ENCODE measurements around the gene ATPAF1. TPM values are rescaled to one million over a fixed set of nuclear protein-coding genes. Genes with fewer than 3 reads are reported as not detected.
"Not testable (repeated sequence)": the region's sequence is repeated elsewhere in the genome, so short reads cannot be mapped to it uniquely, and the experiment has no call there.

The ATPAF1 gene
- total RNA-seq, 2 donors from 2014 or later: 52.2 to 71.3 TPM

- 91% methylated on average over 9 of the region's 9 CpGs for WGBS
- H3K36me3 ChIP-seq: peaks cover 0 to 4% of the 10 kb centered on the region in 2 donors
- TF ChIP-seq, protein P1, sequence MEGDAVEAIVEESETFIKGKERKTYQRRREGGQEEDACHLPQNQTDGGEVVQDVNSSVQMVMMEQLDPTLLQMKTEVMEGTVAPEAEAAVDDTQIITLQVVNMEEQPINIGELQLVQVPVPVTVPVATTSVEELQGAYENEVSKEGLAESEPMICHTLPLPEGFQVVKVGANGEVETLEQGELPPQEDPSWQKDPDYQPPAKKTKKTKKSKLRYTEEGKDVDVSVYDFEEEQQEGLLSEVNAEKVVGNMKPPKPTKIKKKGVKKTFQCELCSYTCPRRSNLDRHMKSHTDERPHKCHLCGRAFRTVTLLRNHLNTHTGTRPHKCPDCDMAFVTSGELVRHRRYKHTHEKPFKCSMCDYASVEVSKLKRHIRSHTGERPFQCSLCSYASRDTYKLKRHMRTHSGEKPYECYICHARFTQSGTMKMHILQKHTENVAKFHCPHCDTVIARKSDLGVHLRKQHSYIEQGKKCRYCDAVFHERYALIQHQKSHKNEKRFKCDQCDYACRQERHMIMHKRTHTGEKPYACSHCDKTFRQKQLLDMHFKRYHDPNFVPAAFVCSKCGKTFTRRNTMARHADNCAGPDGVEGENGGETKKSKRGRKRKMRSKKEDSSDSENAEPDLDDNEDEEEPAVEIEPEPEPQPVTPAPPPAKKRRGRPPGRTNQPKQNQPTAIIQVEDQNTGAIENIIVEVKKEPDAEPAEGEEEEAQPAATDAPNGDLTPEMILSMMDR (IDR thresholded peaks at IDR 0.05): no peak
- no peak for TF ChIP-seq POLR2A (IDR thresholded peaks at IDR 0.05)
- no peak for TF ChIP-seq POLR2AphosphoS5 (IDR thresholded peaks at IDR 0.05)
- intact Hi-C loops (cut with DNase I): no loop called here
- no peaks in the 10 kb centered on the region for H3K9me3 ChIP-seq
- no peak overlapping the region for H3K4me3 ChIP-seq
- DNase-seq (ENCODE audit: low spot score): no peak
- H3K27me3 ChIP-seq (replicated peaks; ENCODE audit: insufficient read depth): no peaks in the 10 kb centered on the region
- H3K4me1 ChIP-seq (replicated peaks): no peaks in the 10 kb centered on the region
- H3K27ac ChIP-seq: no peak overlapping the region
These were observed 37.2 kb upstream of the ATPAF1 start for GRCh38 chr1:46705408-46705807.

GRCh38 chr1:46703927-46704641 is 35.9 kb upstream of the ATPAF1 start:
- DNase-seq (ENCODE audit: low spot score): no peak
- Histone ChIP-seq H3K4me1 (replicated peaks) (no peaks in the 10 kb centered on the region), H3K9me3 (no peaks in the 10 kb centered on the region), H3K27ac (no peak overlapping the region), H3K4me3 (no peak overlapping the region), H3K27me3 (replicated peaks; ENCODE audit: insufficient read depth) (no peaks in the 10 kb centered on the region), H3K36me3 (peaks cover 0 to 4% of the 10 kb centered on the region in 2 donors)
- intact Hi-C loops (cut with DNase I): no loop called here
- TF ChIP-seq POLR2A (IDR thresholded peaks at IDR 0.05) (no peak), POLR2AphosphoS5 (IDR thresholded peaks at IDR 0.05) (no peak)
- TF ChIP-seq, protein P1 (IDR thresholded peaks at IDR 0.05): no peak
- 90% methylated on average over 3 of the region's 3 CpGs for WGBS

GRCh38 chr1:46699666-46700065 is 31.5 kb upstream of the ATPAF1 start:
- no peaks in the 10 kb centered on the region for H3K36me3 ChIP-seq

GRCh38 chr1:46697053-46697452 is 28.9 kb upstream of the ATPAF1 start:
- 97% methylated on average over 2 of the region's 2 CpGs for WGBS
- no peaks in the 10 kb centered on the region for H3K27me3 ChIP-seq (replicated peaks; ENCODE audit: insufficient read depth)
- no peak overlapping the region for H3K4me3 ChIP-seq
- intact Hi-C loops (cut with DNase I): no loop called here
- H3K4me1 ChIP-seq (replicated peaks): peaks cover 7% of the 10 kb centered on the region
- H3K36me3 ChIP-seq: no peaks in the 10 kb centered on the region
- no peak for DNase-seq (ENCODE audit: low spot score)
- TF ChIP-seq POLR2A (IDR thresholded peaks at IDR 0.05) (no peak), POLR2AphosphoS5 (IDR thresholded peaks at IDR 0.05) (no peak)
- TF ChIP-seq, protein P1 (IDR thresholded peaks at IDR 0.05): no peak
- no peaks in the 10 kb centered on the region for H3K9me3 ChIP-seq
- H3K27ac ChIP-seq: no peak overlapping the region

More at GRCh38 chr1:46699666-46700065, 31.5 kb upstream of the ATPAF1 start:
- WGBS: 68% methylated on average over 3 of the region's 3 CpGs
- Histone ChIP-seq H3K4me1 (replicated peaks) (no peaks in the 10 kb centered on the region), H3K27me3 (replicated peaks; ENCODE audit: insufficient read depth) (no peaks in the 10 kb centered on the region), H3K27ac (no peak overlapping the region), H3K4me3 (no peak overlapping the region), H3K9me3 (no peaks in the 10 kb centered on the region)
- intact Hi-C loops (cut with DNase I): no loop called here
- no peak for TF ChIP-seq POLR2A (IDR thresholded peaks at IDR 0.05)
- no peak for TF ChIP-seq POLR2AphosphoS5 (IDR thresholded peaks at IDR 0.05)
- TF ChIP-seq, protein P1 (IDR thresholded peaks at IDR 0.05): no peak
- DNase-seq (ENCODE audit: low spot score): no peak

DNA sequence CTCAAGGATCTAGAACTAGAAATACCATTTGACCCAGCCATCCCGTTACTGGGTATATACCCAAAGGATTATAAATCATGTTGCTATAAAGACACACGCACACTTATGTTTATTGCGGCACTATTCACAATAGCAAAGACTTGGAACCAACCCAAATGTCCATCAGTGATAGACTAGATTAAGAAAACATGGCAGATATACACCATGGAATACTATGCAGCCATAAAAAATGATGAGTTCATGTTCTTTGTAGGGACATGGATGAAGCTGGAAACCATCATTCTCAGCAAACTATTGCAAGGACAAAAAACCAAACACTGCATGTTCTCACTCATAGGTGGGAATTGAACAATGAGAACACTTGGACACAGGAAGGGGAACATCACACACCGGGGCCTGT is 26.5 kb upstream of the ATPAF1 start:
- DNase-seq (ENCODE audit: low spot score); H3K27ac ChIP-seq; H3K4me3 ChIP-seq; H3K4me1 ChIP-seq (replicated peaks); H3K9me3 ChIP-seq; H3K27me3 ChIP-seq (replicated peaks; ENCODE audit: insufficient read depth); H3K36me3 ChIP-seq: not testable (repeated sequence)
- 98% methylated on average over 4 of the region's 4 CpGs for WGBS
- intact Hi-C loops (cut with DNase I): loop anchor here (5.0 kb wide), 1 partner anchor 82 kb away; no protein-coding TSS in a partner anchor

All from prostate gland (tissue), 2 donors.